Activated effector memory CD4-positive, alpha-beta T cell treated with anti-CD3 and anti-CD28 coated beads, Interleukin-2, amount 50 U/mL, for 16 hours (primary cell): Measurements from ENCODE around the gene POLR2A.
"Not testable (repeated sequence)": the region's sequence is repeated elsewhere in the genome, so short reads cannot be mapped to it uniquely, and the experiment has no call there.

Experiments used
- DNase-seq: peaks from one replicate; pipeline ENCODE4 v3.0.0-alpha.2; 2020

Gene POLR2A

DNA sequence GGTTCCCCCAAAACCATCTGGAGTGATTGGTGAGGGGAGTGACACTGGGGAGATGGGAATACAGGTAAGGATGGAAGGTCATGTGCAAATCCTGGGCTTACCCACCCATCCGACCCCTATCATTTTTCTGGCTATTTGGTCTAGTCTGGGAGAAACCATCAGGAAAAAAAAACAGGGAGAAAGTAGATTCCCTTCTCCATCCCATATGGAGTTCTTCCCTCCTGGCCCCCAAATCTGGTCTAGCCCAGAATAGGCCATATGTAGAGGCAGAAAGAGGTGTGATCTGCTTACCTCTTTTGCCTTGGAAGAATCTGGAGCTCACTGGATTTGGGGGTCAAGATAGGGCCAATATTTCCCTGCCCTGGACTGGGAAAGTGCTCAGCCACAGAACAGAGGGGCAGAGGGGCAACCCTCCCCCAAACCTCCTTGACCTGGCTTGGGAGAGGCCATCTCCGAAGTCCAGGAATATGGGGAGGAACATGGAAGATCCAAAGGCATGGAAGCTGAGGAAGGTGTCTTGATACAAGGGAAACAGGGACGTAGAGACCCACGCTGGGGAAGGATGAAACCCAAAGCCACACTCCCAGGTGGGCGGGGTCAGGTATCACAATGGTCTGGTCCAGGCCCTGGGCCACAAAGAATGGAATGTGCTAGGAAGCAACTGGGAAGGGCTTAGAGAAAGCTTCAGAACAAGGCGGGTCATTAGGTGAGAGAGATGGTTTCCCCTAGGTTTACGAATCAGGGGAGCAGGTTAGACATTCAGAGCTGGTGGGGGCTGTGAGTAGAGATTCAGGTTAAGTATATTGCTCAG is 23.1 kb upstream of the POLR2A start:
- DNase-seq = no peak

- DNase-seq = no peak
Measured at GRCh38 chr17:7462474-7463371, 21.4 kb upstream of the POLR2A start.

DNA sequence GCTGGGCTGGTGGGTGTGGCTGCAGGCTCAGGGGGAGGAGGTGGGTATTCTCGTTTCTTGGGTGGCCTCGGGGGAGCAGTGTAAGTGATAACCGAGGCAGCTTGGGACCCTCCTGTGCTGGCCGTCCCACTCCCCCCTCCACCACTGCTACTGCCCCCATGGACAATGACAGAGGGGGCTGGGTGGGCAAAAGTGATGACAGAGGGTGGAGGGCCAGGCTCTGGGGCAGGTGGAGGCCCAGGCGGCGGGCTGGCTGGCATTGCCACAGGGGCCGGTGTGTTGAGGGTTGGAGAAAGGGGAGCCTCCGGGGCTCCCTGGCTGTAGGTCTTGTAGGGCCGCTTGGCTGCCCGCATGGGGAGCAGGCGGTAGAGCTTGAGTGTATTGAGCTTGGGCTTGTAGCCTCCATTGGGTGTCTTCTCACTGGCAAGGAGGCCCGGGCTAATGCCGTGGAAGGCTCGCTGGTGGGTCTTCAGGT is 20.8 kb upstream of the POLR2A start:
- no peak for DNase-seq

GRCh38 chr17:7464081-7464480 is 20.1 kb upstream of the POLR2A start:
- DNase-seq = no peak

DNA sequence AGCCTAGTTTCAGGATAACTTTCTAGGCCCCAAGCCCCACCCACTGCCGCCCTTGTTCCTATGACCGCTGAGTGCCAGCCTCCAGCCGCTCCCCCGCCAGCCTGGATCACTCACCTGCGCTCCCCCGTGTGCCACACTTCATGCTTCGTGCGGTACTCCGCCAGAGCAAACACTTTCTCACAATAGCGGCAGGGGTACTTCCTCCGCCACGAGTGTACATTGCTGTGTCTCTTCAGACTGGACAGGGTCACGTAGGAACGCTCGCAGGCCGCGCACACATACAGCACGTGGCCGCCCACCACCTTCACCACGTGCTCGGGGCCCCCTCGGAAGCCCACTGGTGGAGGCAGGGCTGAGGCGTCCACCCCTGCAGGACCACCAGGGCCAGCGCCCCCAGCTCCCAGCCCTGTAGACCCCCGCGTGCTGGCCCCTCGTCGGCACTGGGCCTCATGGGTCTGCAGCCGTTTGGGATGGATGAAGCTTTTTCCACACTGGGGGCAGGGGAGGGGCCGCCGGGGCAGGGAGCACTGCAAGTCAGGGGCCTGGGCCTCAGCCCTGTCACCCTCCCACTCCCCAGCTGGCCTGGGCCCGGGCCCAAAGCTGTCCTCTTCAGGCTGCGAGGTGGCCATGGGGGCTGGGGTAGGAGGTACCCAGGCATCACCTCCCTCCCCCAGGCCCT is 18.4 kb upstream of the POLR2A start:
- no peak for DNase-seq

- no peak for DNase-seq
Measured at GRCh38 chr17:7466318-7466638, 17.9 kb upstream of the POLR2A start.

DNA sequence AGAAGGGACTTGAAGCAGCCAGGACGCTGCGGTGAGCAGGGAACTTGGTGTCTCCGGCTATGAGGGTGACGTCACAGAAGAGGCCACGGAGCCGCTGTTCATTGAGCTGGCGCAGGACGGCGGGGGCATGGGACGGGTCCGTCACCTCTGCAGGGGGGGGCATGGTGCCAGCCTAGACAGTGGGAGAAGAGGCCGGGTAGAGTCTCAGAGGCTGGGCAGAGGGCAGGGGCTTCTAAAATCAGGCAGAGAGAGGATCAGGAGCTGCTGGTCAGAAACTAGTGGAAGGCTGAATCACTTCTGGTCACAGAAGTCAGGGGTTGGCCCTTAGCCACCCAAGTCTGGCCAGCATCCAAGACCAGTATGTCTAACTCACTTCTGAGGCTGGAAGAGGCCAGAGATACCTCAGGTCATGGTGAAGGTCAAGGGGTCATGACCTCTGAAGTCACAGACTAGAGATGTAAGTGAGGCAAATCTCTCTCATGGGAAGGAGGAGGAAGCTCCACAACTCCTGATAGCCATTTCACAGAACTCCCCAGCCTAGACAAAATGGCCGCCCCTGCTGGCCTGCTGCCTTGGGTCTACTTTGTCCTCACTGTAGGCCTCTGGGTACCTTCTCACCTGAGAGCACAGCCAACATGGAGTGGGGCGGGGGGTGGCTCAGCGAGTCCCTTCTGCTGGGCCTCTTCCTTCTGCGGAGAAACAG is 17.4 kb upstream of the POLR2A start:
- DNase-seq = no peak

DNA sequence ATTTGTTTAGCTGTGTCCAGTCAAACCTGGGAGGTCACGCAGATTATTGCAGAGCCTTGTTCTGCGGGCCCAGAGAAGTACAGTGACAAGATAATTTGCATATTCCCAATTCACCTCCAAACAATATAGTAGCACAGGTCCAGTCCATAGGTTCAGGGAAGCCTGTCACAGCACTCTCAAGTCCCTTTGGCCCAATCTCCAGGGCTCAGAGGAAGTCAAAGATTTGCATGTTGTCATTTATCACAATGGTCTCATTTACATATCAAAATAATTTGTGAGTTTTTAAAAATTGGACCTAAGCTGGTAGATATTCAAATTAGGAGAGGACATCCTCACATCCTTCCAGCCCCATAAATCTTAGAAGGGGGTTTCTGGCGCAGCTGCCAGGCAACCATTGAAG is 16.7 kb upstream of the POLR2A start:
- DNase-seq = no peak

GRCh38 chr17:7468290-7468689 is 15.9 kb upstream of the POLR2A start:
- DNase-seq = no peak

DNA sequence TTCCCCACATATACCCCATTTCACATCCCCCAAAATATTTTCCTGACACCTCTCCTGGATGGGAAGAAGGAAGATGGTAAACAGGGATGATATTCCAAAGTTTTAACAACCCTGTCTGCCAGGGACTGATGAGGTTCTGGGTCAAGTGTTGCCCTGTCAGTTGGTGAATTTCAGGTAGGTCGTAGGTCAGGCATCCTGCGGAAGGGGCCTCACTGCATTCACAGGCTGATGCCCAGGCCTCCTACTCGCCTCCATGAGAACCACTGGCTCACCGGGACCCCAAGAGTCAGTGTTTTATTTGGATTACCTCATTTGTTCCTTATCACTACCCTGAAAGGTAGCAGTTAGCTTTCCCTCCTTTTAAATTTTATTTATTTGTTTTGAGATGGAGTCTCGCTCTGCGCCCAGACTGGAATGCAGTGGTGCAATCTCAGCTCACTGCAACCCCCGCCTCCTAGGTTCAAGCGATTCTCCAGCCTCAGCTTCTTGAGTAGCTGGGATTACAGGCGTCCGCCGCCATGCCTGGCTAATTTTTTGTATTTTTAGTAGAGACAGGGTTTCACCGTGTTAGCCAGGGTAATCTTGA is 15.3 kb upstream of the POLR2A start:
- DNase-seq = no peak

- DNase-seq = not testable (repeated sequence)
Measured at GRCh38 chr17:7469843-7470242, 14.3 kb upstream of the POLR2A start.

DNA sequence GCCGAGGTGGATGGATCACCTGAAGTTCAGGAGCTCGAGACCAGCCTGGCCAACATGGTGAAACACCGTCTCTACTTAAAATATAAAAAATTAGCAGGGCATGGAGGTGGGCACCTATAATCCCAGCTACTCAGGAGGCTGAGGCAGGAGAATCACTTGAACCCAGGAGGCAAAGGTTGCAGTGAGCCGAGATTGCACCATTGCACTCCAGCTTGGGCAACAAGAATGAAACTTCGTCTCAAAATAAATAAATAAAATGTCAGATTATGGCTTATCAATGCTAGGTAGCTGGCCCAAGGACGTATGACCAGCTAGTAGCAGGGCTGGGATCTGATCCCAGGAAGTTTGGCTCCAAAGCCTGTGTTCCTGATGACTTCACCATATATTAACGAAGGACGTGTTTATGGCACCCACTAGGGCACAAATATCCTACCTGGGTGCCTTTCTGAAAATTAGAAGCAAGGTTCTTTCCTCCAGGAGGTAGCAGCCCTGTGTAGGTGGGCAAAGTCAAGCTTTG is 13.7 kb upstream of the POLR2A start:
- DNase-seq = not testable (repeated sequence)

- no peak for DNase-seq
Measured at GRCh38 chr17:7471729-7472128, 12.4 kb upstream of the POLR2A start.

DNA sequence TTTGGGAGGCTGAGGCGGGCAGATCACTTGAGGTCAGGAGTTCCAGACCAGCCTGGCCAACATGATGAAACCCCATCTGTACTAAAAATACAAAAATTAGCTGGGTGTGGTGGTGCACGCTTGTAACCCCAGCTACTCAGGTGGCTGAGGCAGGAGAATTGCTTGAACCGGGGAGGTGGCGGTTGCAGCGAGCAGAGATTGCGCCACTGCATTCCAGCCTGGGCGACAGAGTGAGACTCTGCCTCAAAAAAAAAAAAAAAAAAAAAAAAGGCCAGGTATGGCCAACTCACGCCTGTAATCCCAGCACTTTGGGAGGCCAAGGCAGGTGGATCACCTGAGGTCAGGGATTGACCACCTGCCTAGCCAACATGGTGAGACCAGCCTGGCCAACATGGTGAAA is 9.4 kb upstream of the POLR2A start:
- not testable (repeated sequence) for DNase-seq

DNA sequence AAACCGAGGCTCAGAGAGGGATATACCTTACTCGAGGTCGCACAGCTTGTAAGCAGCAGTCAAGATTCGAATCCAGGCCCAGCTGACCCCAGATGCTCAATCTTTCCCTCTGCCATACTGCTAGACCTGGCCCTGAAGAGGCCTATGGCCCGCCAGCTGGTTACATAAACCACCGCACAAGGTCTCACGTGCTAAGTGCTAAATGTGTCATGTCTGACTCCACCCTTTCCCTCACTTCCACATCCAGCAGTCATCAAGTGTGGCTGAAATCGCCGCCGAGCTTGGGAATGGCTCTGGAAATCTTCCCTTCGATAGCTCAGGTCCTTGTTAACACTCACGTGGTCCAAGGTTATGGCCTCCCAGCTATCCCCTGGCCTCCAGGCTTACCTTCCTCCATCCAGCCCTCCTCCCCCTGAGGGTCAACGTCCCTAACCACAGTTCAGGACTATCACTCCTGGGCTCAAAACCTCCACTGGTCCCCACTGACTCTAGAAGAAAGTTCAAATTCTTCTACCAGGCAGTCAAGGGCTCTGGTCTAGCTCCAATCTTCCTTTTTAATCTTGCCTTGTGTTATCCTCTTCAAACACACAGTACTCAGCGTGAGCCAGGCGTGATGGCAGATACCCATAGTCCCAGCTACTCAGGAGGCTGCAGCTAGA is 8.3 kb upstream of the POLR2A start:
- DNase-seq = no peak

GRCh38 chr17:7476494-7476893 is 7.7 kb upstream of the POLR2A start:
- DNase-seq = no peak

GRCh38 chr17:7476951-7477350 is 7.2 kb upstream of the POLR2A start:
- no peak for DNase-seq

DNA sequence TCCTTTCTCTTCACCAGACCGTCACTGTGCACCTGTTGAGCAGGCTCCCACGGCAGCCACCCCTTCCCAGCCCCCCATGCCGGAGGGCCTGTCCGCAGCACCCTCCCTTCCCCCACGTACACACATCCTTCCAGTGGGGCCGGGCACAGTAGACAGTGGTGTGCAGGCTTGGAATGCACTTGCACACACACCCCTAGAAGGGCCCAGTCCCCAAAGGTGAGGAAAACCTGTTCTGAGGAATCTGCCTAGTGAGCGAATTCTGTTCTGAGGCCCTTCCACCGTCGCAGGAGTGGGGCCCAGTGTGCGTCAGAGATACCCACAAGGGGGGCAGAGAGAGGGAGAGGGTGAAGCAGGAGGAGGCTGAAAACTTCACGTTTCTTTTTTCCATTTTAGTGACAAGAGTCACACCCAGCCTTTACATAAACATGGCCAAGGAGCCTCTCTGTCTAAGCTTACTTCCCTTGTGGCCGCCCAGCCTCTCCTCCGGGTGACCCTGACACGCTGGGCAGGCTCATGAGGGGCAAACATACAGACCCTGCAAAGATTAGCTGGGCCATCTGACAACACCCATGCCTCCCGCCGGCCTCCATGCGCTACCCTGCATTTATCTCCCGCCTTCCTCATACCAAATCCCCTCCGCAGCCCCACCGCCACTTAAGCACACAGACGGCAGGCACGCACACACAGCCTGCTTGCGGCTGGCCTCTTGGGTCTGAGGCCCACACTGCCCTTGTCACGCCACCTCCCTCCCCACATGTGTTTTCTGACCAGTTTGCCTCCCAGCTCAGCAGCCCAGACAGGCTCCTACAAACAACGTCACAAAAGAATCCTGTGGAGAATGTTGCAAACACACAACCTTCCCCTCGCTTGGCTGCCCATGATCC is 6.5 kb upstream of the POLR2A start:
- no peak for DNase-seq

DNA sequence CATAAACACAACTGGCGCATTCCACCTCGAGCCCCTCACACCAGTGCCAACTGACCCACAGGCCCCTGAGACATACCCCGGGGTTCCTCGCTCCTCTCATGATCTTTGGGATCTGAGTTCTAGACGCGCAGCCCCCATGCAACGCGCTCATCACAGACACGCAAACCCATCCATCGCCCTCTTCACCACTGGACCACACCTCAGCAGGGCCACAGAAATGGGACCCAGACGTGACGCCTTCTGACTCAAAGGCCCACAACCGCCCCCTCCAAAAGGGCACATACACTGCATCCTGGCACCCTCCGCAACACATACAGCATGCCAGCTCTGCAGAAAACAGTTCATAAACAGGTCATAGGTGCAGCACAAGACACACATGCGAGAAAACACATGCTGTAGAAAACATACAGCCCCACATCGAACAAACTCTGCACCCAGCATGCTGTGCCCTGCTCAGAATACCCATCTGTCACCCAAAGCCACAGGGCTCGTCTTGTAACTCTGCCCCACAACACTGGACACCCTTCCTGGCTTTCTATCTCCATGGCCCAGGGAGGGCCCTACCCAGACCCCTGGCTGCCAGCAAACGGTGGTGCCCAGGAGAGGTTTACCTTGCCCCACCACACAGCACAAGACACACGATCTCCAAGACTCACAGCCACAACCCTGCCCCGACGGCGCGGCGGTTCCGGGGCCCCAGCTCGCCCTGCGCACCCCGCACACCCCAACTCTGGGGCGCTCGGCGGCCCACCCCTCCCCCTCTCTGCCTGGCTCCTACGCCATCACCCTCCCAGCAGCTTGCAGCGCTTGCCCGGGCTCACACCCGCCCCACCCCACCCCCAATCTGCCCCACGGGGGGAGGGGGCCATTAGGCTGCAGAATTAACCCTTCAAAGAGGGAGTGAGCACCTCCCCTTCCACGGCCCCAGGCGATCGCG is 5.6 kb upstream of the POLR2A start:
- peak; percentile 86 for DNase-seq
